Upper lobe of left lung (tissue), 6 donors: Measurements from ENCODE around the gene ZFHX2. TPM values are rescaled to one million over a fixed set of nuclear protein-coding genes. Genes with fewer than 3 reads are reported as not detected.

Source experiments
- ATAC-seq, 2 donors: fragments of 200-7000 bp; cut with Tn5 transposase; one replicate each; pipeline ENCODE4 v1.9.1; 2022; ENCODE audit warnings: mild to moderate bottlenecking in 2 of 2, moderate library complexity in 2 of 2; ENCODE audit not compliant: low FRiP score in 2 of 2
- DNase-seq, 2 donors: peaks; one replicate each; pipeline ENCODE4 v3.0.0-alpha.2; 2019 to 2020
- H3K27ac ChIP-seq, 4 donors: fragments of 200-600 bp; sonication (generic); one replicate each; pipeline ENCODE4 v1.5.1; 2016 to 2019
- H3K27me3 ChIP-seq, 4 donors: fragments of 200-600 bp; sonication (generic); one replicate each; pipeline ENCODE4 v1.5.1; 2017 to 2019
- H3K36me3 ChIP-seq, 4 donors: fragments of 200-600 bp; sonication (generic); one replicate each; pipeline ENCODE4 v1.5.1; 2016 to 2019
- H3K4me1 ChIP-seq, 4 donors: fragments of 200-600 bp; sonication (generic); one replicate each; pipeline ENCODE4 v1.5.1; 2018 to 2019
- H3K4me3 ChIP-seq, 4 donors: fragments of 200-600 bp; sonication (generic); one replicate each; pipeline ENCODE4 v1.5.1; 2017 to 2019; ENCODE audit warnings: mild to moderate bottlenecking in 2 of 4, moderate library complexity in 1 of 4
- H3K9me3 ChIP-seq, 4 donors: fragments of 200-600 bp; sonication (generic); one replicate each; pipeline ENCODE4 v1.5.1; 2018 to 2019
- EP300 ChIP-seq, 4 donors: sonication (generic); formaldehyde crosslinking; IDR thresholded peaks; one replicate each; pipeline ENCODE4 v1.5.1; 2017; ENCODE audit warnings: antibody characterized with exemption in 4 of 4, control low read depth in 2 of 4
- POLR2A ChIP-seq, 4 donors: fragments of 450-650 bp; IDR thresholded peaks; one replicate each; pipeline ENCODE4 v1.5.1; 2016 to 2017; ENCODE audit warnings: antibody characterized with exemption in 4 of 4, mild to moderate bottlenecking in 2 of 4
- POLR2AphosphoS5 ChIP-seq, 2 donors: sonication (generic); formaldehyde crosslinking; IDR thresholded peaks; one replicate each; pipeline ENCODE4 v1.5.1; 2017; ENCODE audit warnings: antibody characterized with exemption in 2 of 2
- WGBS, 2 donors: methylation state at CpG; one replicate each; pipeline ENCODE4 v1.1.5; 2017 to 2018; 5-methylcytosine and 5-hydroxymethylcytosine counted together
- total RNA-seq, 6 donors: library from RNA; depleted of rRNA in 4 of 6; stranded (reverse); fragments of >200 nt in 4 of 6; gene quantifications; one replicate each; pipeline versions ENCODE4 v1.1.0 to v1.2.1, GENCODE V29; 2016 to 2021
- TF ChIP-seq, protein P1 (sequence below), 6 experiments: fragments of 450-650 bp in 4 of 6; fragments of 200-600 bp in 2 of 6; sonication (generic) in 2 of 6; IDR thresholded peaks; one replicate each; pipeline ENCODE4 v1.5.1; 2016 to 2019; ENCODE audit warnings: antibody characterized with exemption in 6 of 6
- donor health status: DM: no; HTN: no; CAD: no; lungs with moderate emphysema.
- donor health status: DM: no; HTN: yes; CAD: no; lungs with severe emphysema.

The ZFHX2 gene
- total RNA-seq, 6 donors from 2014 or later: 1.7 to 6.3 (median 3.0) TPM

DNA sequence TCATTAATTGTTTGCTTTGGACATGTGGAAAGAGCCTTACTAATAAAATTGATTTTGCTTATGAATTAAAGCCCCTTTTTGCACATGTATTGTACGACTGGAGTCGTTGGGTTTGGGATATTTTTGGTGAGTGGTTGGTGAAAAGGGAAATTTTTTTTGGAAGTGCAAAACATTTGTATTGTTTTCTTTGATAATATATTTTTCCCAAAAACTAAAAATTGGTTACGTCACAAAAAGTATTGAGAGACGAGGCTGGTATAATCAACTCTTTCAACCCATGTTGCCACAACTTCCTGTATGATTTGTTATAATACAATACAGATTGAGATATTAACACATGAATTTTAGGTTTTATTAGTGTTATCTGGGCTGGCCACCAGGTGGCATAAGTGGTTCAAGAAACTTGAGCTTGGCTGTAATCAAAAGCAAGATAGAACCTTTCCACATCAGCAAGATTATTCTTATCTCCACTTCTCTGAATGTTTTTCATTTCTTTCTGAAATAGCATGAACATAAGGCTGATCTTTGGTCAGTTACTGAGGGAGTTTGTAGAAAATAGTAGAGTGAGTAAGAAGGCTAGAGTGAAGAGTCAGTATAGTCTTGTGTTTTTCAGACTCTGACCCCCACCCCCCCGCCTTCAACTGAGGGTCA lies 73.3 kb downstream of the ZFHX2 start:
- Histone ChIP-seq H3K4me3 (no peak overlapping the region), H3K36me3 (peaks cover 37 to 85% (median 52%) of the 10 kb centered on the region in 4 donors), H3K9me3 (no peaks in the 10 kb centered on the region), H3K4me1 (no peaks in the 10 kb centered on the region), H3K27ac (no peak overlapping the region), H3K27me3 (no peaks in the 10 kb centered on the region)
- WGBS, 2 donors: 29 to 33% methylated on average over 5 of the region's 5 CpGs
- ATAC-seq (peak in 1 of 2 donors; percentile 79), DNase-seq (peak in 1 of 2 donors; percentile 46)
- TF ChIP-seq POLR2A (IDR thresholded peaks at IDR 0.05) (no peak), POLR2AphosphoS5 (IDR thresholded peaks at IDR 0.05) (no peak)
- TF ChIP-seq, protein P1, sequence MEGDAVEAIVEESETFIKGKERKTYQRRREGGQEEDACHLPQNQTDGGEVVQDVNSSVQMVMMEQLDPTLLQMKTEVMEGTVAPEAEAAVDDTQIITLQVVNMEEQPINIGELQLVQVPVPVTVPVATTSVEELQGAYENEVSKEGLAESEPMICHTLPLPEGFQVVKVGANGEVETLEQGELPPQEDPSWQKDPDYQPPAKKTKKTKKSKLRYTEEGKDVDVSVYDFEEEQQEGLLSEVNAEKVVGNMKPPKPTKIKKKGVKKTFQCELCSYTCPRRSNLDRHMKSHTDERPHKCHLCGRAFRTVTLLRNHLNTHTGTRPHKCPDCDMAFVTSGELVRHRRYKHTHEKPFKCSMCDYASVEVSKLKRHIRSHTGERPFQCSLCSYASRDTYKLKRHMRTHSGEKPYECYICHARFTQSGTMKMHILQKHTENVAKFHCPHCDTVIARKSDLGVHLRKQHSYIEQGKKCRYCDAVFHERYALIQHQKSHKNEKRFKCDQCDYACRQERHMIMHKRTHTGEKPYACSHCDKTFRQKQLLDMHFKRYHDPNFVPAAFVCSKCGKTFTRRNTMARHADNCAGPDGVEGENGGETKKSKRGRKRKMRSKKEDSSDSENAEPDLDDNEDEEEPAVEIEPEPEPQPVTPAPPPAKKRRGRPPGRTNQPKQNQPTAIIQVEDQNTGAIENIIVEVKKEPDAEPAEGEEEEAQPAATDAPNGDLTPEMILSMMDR (IDR thresholded peaks at IDR 0.05): peak; percentile 51 to 75 (median 66)

DNA sequence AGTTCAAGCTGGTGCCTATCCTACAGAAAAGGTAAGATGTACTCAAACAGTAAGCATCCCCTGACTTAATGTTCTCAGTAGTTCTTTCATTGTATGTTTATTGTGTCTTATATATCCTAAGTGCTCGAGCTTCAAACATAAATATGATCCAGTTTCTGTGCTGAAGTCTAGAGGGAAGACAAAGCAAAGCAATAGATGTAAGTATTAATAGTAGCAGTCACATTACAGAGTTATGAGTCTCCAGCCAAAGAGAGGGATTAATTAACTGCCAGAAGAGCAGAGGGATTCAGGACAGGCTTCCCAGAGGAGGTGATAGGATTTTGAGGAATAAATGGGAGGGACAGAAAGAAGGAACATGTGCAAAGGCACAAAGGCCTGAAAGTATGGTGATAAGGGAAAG lies 80.6 kb downstream of the ZFHX2 start:
- peaks cover 22 to 52% (median 46%) of the 10 kb centered on the region in 4 donors for H3K36me3 ChIP-seq
- TF ChIP-seq EP300 (IDR thresholded peaks at IDR 0.05) (no peak), POLR2AphosphoS5 (IDR thresholded peaks at IDR 0.05) (no peak), POLR2A (IDR thresholded peaks at IDR 0.05) (no peak)
- TF ChIP-seq, protein P1 (IDR thresholded peaks at IDR 0.05): no peak
- no peak overlapping the region for H3K4me3 ChIP-seq
- no peak overlapping the region for H3K27ac ChIP-seq
- H3K9me3 ChIP-seq: no peaks in the 10 kb centered on the region
- 95 to 97% methylated on average over 1 of the region's 1 CpG for WGBS, 2 donors
- no peaks in the 10 kb centered on the region for H3K27me3 ChIP-seq
- no peak for DNase-seq
- no peak for ATAC-seq
- peaks cover 7 to 10% (median 7%) of the 10 kb centered on the region in 4 donors for H3K4me1 ChIP-seq

Other genes starting within 250 kb of the ZFHX2 start
- 10 to 100 TPM in 4 of 6 donors, 1 to 10 TPM in 2; 6.7 to 95.3 (median 12.8) TPM for gene PPP1R3E, start 248.9 kb downstream of the ZFHX2 start, total RNA-seq
- 10 to 100 TPM; 38.8 to 53.8 (median 47.3) TPM for gene BCL2L2, start 244.9 kb downstream of the ZFHX2 start, total RNA-seq
- gene PABPN1, start 230.3 kb downstream of the ZFHX2 start, total RNA-seq: 100 to 1,000 TPM in 3 of 6 donors, 10 to 100 TPM in 3; 47.6 to 325 (median 85.7) TPM
- 10 to 100 TPM in 4 of 6 donors, 1 to 10 TPM in 2; 5.8 to 16.8 (median 12.4) TPM for gene SLC22A17, start 198.9 kb downstream of the ZFHX2 start, total RNA-seq
- 10 to 100 TPM in 3 of 6 donors, 1 to 10 TPM in 3; 4.1 to 18.9 (median 9.3) TPM for gene EFS, start 186.6 kb downstream of the ZFHX2 start, total RNA-seq
- not detected for gene IL25, start 179.0 kb downstream of the ZFHX2 start, total RNA-seq
- 1 to 10 TPM in 3 of 6 donors, under 1 TPM in 1, not detected in 2; 0.47 to 3.1 (median 2.3) TPM for gene CMTM5, start 174.7 kb downstream of the ZFHX2 start, total RNA-seq
- gene MYH6, start 143.5 kb downstream of the ZFHX2 start, total RNA-seq: not detected
- not detected for gene MYH7, start 116.1 kb downstream of the ZFHX2 start, total RNA-seq
- gene NGDN, start 82.1 kb downstream of the ZFHX2 start, total RNA-seq: 10 to 100 TPM; 25.4 to 42.6 (median 35.5) TPM
- gene THTPA, start 4.5 kb upstream of the ZFHX2 start, total RNA-seq: 10 to 100 TPM; 16.7 to 27.2 (median 20.4) TPM
- 100 to 1,000 TPM in 5 of 6 donors, 10 to 100 TPM in 1; 73.9 to 418 (median 140) TPM for gene AP1G2, start 16.0 kb upstream of the ZFHX2 start, total RNA-seq
- gene JPH4, start 27.0 kb upstream of the ZFHX2 start, total RNA-seq: 1 to 10 TPM in 5 of 6 donors, under 1 TPM in 1; 0.69 to 6.5 (median 2.5) TPM
- gene DHRS2, start 84.6 kb upstream of the ZFHX2 start, total RNA-seq: 1 to 10 TPM in 2 of 6 donors, under 1 TPM in 3, not detected in 1; 0.30 to 5.2 (median 0.76) TPM